GM12873 (cell line): ENCODE data around the gene AMFR.

ENCODE experiments used
- CTCF ChIP-seq: IDR thresholded peaks from 2 replicates; pipeline ENCODE4 v1.5.1; 2012; ENCODE audit warnings: low read depth, mild to moderate bottlenecking, moderate library complexity, low read length, control low read depth; ENCODE audit not compliant: insufficient read depth; ENCODE audit errors: missing control alignments

The AMFR gene

DNA sequence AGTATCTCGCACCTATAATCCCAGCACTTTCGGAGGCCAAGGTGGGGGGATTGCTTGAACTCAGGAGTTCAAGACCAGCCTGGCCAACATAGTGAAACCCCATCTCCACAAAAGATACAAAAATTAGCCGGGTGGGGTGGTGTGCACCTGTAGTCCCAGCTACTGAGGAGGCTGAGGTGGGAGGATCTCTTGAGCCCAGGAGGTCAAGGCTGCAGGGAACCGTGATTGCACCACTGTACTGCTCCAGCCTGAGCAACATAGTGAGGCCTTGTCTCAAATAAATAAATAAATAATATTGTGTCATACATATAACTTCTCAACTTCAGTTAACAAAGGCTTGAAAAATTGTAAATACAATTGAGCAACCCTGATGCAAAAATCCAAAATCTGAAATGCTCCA lies 8.2 kb downstream of the AMFR start:
- TF ChIP-seq CTCF: no peak

GRCh38 chr16:56415875-56416274 lies 9.5 kb downstream of the AMFR start:
- no peak for TF ChIP-seq CTCF

DNA sequence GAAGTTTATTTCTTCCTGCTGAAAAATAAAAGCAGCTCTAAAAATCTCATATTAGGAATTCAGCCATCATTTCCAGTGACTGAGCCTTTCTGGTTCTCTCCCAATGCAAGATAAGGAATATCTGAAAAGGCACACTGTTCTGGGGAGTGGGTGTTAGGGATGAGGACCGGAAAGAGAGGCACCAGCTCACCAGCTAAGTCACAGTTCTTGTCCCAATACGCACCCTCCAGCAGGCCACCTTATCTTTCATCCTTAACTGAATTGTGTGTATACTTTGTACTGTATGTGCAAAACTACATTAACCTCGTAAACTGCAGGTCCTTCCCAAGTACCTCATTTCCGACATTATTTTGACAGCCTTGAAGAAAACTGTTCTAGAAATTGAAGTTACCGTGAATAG lies 11.0 kb downstream of the AMFR start:
- TF ChIP-seq CTCF: no peak

GRCh38 chr16:56413381-56413780 lies 12.0 kb downstream of the AMFR start:
- no peak for TF ChIP-seq CTCF

DNA sequence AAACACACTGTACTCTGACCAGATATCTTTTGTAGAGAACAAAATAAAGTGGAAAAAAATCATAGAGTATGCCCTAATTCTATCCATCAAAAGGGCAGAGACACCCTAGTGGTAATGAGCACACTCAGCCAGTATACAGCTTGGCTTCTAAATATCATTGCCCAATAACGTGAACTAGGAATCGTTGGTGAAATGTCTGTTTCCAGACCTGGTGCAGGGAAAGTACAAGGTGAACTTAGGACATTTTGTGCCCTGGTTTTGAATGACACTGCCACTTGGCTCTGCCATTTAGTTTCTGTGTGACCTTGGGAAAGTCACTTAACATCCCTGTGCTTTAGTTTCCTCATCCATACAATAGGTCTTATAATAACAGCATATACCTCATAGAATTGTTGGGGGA lies 13.7 kb downstream of the AMFR start:
- no peak for TF ChIP-seq CTCF

DNA sequence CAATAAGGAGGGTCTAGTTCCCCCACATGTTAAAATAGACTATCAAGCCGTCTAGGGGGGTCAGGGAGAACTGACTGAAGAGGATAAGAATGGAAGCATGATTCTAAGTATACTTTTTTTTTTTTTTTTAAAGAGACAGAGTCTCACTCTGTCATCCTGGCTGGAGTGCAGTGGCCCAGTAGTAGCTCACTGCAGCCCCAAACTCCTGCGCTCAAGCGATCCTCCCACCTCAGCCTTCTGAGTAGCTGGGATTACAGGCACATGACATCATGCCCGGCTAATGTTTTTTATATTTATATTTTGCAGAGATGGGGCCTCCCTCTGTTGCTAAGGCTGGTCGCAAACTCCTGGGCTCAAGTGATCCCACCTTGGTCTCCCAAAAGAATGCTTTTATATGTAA lies 14.2 kb downstream of the AMFR start:
- TF ChIP-seq CTCF: no peak

DNA sequence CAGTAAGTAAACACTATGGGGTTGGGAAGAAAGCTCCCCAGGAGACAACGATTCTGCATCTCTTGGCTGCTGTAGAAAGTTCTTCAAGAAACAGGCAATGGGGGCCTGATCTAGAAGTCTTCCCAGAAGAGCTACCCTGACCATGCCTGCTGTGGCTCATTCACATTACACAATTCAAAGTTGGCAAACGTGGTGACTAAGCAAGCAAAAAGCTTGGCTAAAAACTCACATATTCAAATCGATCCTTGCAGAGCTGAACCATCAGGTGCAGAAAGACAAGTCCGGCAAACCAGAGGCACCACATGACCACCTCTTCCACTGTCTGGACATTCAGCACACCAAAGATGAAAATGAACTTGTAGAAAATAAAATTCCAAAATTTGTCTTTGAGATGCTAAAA lies 16.1 kb downstream of the AMFR start:
- TF ChIP-seq CTCF: no peak

GRCh38 chr16:56408379-56409098 lies 16.8 kb downstream of the AMFR start:
- TF ChIP-seq CTCF: no peak
